Nephron progenitor cell (in vitro differentiated cells): Measurements from ENCODE around the gene EXPH5.

Experiments
- DNase-seq: peaks from one replicate; pipeline ENCODE4 v3.0.0; 2021
- H3K27ac Mint-ChIP-seq: 2 replicates; pipeline ENCODE4 v1.8.0; 2021; ENCODE audit warnings: mild to moderate bottlenecking, moderate library complexity, mixed read lengths
- H3K27me3 Mint-ChIP-seq: 2 replicates; pipeline ENCODE4 v1.8.0; 2021; ENCODE audit warnings: mild to moderate bottlenecking, low read depth, mixed read lengths; ENCODE audit not compliant: poor library complexity
- H3K36me3 Mint-ChIP-seq: 2 replicates; pipeline ENCODE4 v1.8.0; 2021; ENCODE audit warnings: low read depth, mixed read lengths
- H3K4me1 Mint-ChIP-seq: 2 replicates; pipeline ENCODE4 v1.8.0; 2021; ENCODE audit warnings: mixed read lengths
- H3K4me3 Mint-ChIP-seq: 2 replicates; pipeline ENCODE4 v1.8.0; 2021; ENCODE audit warnings: mild to moderate bottlenecking, moderate library complexity, mixed read lengths
- H3K9me3 Mint-ChIP-seq: 2 replicates; pipeline ENCODE4 v1.8.0; 2021; ENCODE audit warnings: mild to moderate bottlenecking, moderate library complexity, mixed read lengths
- TF ChIP-seq, protein P1 (sequence below): fragments of 200-600 bp; sonication (generic); IDR thresholded peaks from 2 replicates; pipeline ENCODE4 v1.5.0; 2021; ENCODE audit warnings: antibody characterized with exemption

Gene EXPH5

DNA sequence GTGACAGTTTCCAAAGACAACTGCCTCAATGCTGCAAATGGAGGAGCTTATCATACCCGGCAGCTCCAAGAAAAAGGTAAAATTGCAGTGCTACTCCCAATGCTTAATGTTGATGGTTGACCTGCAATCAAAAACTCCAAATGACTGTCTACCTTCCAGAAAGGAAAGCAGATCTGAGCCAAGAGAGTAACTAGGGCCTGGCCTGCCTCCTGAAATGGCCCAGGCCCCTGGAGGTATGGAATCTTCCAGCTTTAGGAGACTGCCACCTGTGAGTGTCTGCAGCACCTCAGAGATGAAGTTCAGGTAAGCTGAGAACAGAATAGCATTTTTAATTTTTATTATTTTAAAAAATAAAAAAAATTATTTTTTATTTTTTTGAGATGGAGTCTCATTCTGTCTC, 23.7 kb downstream of the EXPH5 start:
- Mint-ChIP-seq H3K4me3 (no peak overlapping the region), H3K27me3 (peaks cover 5% of the 10 kb centered on the region), H3K9me3 (peaks cover 6% of the 10 kb centered on the region), H3K4me1 (peaks cover 27% of the 10 kb centered on the region), H3K27ac (no peak overlapping the region), H3K36me3 (no peaks in the 10 kb centered on the region)
- DNase-seq = no peak
- TF ChIP-seq, protein P1, sequence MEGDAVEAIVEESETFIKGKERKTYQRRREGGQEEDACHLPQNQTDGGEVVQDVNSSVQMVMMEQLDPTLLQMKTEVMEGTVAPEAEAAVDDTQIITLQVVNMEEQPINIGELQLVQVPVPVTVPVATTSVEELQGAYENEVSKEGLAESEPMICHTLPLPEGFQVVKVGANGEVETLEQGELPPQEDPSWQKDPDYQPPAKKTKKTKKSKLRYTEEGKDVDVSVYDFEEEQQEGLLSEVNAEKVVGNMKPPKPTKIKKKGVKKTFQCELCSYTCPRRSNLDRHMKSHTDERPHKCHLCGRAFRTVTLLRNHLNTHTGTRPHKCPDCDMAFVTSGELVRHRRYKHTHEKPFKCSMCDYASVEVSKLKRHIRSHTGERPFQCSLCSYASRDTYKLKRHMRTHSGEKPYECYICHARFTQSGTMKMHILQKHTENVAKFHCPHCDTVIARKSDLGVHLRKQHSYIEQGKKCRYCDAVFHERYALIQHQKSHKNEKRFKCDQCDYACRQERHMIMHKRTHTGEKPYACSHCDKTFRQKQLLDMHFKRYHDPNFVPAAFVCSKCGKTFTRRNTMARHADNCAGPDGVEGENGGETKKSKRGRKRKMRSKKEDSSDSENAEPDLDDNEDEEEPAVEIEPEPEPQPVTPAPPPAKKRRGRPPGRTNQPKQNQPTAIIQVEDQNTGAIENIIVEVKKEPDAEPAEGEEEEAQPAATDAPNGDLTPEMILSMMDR = no peak

DNA sequence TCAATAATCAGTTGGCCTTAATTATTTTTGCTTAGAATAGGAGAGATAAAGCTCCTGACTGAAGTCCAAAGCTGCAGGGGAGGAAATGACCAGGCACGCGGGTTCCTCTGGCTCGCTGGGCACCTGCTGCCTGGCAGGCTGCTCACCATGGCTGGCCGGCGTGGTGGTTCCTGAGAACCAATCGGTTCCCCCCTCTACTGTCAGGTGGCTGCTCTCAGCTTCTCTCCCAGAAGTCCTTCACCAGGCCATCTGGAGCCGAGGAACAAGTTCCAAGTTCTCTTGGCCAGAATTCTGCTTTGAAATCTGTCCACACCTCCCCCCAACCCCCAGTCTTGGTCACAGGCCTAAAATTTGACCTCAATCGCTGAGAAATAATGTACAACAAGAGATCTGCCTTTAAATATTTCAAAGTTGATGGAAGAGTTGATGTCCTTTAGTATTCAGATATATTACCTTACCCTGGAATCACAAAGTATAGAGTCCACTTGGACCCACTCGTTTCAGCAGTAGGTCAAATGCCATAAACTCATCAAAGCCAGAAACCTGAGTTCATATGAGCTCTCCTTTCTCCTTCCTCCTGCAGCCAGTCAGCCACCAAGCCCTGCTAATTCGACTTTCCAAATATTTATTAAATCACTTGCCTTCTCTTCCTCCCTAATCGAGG, 25.2 kb downstream of the EXPH5 start:
- no peaks in the 10 kb centered on the region for H3K36me3 Mint-ChIP-seq
- H3K9me3 Mint-ChIP-seq = peaks cover 4% of the 10 kb centered on the region
- peaks cover 38% of the 10 kb centered on the region for H3K4me1 Mint-ChIP-seq
- DNase-seq = no peak
- peak overlapping the region; percentile 46 for H3K27ac Mint-ChIP-seq
- TF ChIP-seq, protein P1 = no peak
- no peak overlapping the region for H3K4me3 Mint-ChIP-seq
- peaks cover 5% of the 10 kb centered on the region for H3K27me3 Mint-ChIP-seq

DNA sequence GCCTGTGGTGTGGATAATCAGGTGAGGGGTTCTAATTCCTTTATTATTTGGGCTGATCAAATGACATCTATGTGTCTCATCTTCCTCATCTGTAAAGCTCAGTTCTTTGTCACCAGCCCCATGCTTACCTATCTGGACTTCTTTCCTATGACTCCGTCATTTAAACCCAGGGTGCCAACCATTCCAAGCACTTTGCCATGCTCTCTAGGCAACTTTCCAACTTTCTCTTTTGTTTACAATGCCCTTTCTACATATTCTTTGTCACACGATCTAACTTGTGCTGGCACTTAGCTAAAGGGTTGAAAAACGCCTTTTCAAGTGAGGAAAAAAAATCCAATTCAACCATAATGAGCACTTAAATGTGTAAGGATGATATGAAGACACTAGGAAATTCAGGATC, 27.9 kb downstream of the EXPH5 start:
- no peak for DNase-seq
- Mint-ChIP-seq H3K4me1 (peaks cover 45% of the 10 kb centered on the region), H3K4me3 (no peak overlapping the region), H3K27me3 (no peaks in the 10 kb centered on the region), H3K27ac (no peak overlapping the region), H3K9me3 (no peaks in the 10 kb centered on the region), H3K36me3 (no peaks in the 10 kb centered on the region)
- TF ChIP-seq, protein P1 = no peak

DNA sequence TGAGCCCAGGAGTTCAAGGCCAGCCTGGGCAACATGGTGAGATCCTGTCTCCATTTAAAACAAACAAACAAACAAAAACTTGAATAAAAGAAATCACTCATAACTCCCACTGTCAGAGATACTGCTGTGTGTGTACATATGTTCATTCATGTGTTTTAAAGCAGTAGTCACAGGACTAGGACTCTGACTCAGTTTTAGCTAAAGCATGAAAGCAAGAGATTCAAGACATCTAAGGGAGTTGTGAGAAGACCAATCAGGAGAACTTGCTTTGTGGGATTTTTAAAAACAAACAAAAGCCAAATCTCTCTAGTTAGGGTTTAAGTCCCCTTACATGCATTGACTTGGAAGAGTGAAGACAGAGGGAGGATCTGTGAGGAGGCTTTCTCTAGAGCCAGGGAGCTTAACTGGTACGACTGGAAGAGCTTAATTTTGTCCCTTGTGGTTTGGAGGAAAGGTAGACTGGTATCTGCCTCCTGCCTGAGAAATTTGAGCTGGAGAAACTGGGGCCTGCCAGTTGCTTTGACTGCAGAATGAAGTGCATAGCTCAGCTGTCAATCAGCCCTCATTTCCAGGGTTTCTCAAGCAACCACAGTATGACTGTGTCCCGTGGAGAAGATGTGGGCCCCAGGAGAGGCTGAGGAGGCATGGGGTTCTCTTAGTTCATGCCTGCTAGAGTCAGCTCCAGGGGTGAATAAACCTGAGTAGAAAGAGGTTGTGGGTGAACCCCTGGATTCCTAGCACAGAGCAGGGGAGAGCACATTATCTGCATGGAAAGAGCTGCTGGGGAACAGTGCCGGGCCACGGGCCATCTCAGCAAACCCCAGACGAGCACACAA, 30.6 kb downstream of the EXPH5 start:
- Mint-ChIP-seq H3K4me3 (no peak overlapping the region), H3K27me3 (no peaks in the 10 kb centered on the region), H3K9me3 (no peaks in the 10 kb centered on the region), H3K4me1 (peaks cover 46% of the 10 kb centered on the region), H3K27ac (peak overlapping the region; percentile 68), H3K36me3 (no peaks in the 10 kb centered on the region)
- no peak for DNase-seq
- TF ChIP-seq, protein P1 = no peak

DNA sequence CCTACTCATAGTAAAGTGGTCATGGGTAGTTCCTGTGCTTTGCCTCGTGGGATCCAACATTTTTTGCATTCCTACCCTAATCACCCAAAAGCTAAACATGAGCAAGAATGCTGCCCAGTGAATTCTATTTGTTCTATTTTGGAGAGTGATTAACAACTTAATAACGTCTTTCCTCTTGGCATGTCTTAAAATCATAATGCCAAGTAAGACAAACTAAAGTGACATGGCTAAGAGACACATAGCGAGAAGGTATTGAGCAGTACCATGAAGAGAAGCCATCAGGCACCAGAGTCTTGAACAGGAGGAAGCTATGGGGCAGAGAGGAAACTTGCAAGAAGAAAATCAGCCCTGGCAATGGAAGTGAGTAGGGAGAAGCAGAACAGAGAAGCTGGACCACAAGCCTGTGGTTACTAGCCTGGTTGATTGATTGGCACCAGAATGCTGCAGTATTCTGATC, 32.0 kb downstream of the EXPH5 start:
- Mint-ChIP-seq H3K27me3 (no peaks in the 10 kb centered on the region), H3K4me3 (no peak overlapping the region), H3K27ac (peak overlapping the region; percentile 7), H3K9me3 (no peaks in the 10 kb centered on the region), H3K4me1 (peaks cover 53% of the 10 kb centered on the region), H3K36me3 (no peaks in the 10 kb centered on the region)
- TF ChIP-seq, protein P1 = no peak
- no peak for DNase-seq
